ENCODE data around the gene PVR.

DNA sequence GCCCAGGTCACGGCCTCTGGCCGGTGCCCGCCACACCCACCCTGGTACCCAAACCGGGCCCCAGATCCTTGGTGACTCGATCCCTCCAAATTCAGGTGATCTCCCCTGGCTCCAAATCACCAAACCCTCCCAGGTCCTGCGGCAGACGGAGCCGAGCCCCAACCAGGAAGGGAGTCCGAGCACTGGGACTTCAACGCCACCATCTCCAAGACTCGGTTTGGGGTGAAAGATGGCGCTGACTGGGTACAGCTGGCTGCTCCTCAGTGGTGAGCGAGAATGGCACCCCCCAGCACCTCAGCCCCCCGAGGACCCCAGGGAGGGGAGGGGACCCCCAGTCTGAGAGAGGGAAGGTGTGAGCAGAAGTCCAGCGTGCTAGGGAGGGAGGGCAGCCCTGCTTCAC lies 57.5 kb downstream of the PVR start:
- TF ChIP-seq, protein P1, sequence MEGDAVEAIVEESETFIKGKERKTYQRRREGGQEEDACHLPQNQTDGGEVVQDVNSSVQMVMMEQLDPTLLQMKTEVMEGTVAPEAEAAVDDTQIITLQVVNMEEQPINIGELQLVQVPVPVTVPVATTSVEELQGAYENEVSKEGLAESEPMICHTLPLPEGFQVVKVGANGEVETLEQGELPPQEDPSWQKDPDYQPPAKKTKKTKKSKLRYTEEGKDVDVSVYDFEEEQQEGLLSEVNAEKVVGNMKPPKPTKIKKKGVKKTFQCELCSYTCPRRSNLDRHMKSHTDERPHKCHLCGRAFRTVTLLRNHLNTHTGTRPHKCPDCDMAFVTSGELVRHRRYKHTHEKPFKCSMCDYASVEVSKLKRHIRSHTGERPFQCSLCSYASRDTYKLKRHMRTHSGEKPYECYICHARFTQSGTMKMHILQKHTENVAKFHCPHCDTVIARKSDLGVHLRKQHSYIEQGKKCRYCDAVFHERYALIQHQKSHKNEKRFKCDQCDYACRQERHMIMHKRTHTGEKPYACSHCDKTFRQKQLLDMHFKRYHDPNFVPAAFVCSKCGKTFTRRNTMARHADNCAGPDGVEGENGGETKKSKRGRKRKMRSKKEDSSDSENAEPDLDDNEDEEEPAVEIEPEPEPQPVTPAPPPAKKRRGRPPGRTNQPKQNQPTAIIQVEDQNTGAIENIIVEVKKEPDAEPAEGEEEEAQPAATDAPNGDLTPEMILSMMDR (IDR thresholded peaks at IDR 0.05; ENCODE audit: low read depth, low read length, missing input control) = no peak
- TF ChIP-seq, protein P2, sequence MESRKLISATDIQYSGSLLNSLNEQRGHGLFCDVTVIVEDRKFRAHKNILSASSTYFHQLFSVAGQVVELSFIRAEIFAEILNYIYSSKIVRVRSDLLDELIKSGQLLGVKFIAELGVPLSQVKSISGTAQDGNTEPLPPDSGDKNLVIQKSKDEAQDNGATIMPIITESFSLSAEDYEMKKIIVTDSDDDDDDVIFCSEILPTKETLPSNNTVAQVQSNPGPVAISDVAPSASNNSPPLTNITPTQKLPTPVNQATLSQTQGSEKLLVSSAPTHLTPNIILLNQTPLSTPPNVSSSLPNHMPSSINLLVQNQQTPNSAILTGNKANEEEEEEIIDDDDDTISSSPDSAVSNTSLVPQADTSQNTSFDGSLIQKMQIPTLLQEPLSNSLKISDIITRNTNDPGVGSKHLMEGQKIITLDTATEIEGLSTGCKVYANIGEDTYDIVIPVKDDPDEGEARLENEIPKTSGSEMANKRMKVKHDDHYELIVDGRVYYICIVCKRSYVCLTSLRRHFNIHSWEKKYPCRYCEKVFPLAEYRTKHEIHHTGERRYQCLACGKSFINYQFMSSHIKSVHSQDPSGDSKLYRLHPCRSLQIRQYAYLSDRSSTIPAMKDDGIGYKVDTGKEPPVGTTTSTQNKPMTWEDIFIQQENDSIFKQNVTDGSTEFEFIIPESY (IDR thresholded peaks at IDR 0.05) = no peak
- TF ChIP-seq YY1 (IDR thresholded peaks at IDR 0.05) (no peak), EGR1 (IDR thresholded peaks at IDR 0.05; ENCODE audit: low read depth in 2 of 2) (no peak), SP1 (IDR thresholded peaks at IDR 0.05) (no peak), TAF1 (conservative IDR thresholded peaks at IDR 0.05) (no peak), RAD21 (IDR thresholded peaks at IDR 0.05) (no peak), RXRA (IDR thresholded peaks at IDR 0.05) (no peak)
- TF ChIP-seq, protein P3, sequence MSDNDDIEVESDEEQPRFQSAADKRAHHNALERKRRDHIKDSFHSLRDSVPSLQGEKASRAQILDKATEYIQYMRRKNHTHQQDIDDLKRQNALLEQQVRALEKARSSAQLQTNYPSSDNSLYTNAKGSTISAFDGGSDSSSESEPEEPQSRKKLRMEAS (IDR thresholded peaks at IDR 0.05) = no peak
- TF ChIP-seq, protein P4, sequence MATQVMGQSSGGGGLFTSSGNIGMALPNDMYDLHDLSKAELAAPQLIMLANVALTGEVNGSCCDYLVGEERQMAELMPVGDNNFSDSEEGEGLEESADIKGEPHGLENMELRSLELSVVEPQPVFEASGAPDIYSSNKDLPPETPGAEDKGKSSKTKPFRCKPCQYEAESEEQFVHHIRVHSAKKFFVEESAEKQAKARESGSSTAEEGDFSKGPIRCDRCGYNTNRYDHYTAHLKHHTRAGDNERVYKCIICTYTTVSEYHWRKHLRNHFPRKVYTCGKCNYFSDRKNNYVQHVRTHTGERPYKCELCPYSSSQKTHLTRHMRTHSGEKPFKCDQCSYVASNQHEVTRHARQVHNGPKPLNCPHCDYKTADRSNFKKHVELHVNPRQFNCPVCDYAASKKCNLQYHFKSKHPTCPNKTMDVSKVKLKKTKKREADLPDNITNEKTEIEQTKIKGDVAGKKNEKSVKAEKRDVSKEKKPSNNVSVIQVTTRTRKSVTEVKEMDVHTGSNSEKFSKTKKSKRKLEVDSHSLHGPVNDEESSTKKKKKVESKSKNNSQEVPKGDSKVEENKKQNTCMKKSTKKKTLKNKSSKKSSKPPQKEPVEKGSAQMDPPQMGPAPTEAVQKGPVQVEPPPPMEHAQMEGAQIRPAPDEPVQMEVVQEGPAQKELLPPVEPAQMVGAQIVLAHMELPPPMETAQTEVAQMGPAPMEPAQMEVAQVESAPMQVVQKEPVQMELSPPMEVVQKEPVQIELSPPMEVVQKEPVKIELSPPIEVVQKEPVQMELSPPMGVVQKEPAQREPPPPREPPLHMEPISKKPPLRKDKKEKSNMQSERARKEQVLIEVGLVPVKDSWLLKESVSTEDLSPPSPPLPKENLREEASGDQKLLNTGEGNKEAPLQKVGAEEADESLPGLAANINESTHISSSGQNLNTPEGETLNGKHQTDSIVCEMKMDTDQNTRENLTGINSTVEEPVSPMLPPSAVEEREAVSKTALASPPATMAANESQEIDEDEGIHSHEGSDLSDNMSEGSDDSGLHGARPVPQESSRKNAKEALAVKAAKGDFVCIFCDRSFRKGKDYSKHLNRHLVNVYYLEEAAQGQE (IDR thresholded peaks at IDR 0.05) = no peak
- TF ChIP-seq, protein P5, sequence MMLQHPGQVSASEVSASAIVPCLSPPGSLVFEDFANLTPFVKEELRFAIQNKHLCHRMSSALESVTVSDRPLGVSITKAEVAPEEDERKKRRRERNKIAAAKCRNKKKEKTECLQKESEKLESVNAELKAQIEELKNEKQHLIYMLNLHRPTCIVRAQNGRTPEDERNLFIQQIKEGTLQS (IDR thresholded peaks at IDR 0.05) = no peak

All from liver (tissue), 3 donors.